B cell (primary cell): ENCODE results near the gene RPAP3. TPM values are rescaled to one million over a fixed set of nuclear protein-coding genes. Genes with fewer than 3 reads are reported as not detected.

Experiments
- ATAC-seq: fragments of 200-7000 bp; cut with Tn5 transposase; one replicate; pipeline ENCODE4 v1.10.0; 2021; ENCODE audit warnings: low read depth, mild to moderate bottlenecking, moderate number of reproducible peaks, moderate library complexity
- CTCF ChIA-PET: fragments of 350-600 bp; sonication (Branson Sonifier 250); formaldehyde crosslinking; loops from one replicate; lab custom pipeline; 2021; ENCODE audit warnings: antibody characterized with exemption, inconsistent platforms; lab: Charles Lee
- POLR2A ChIA-PET: fragments of 350-600 bp; sonication (Branson Sonifier 250); formaldehyde crosslinking; loops from one replicate; lab custom pipeline; 2021; ENCODE audit warnings: antibody characterized with exemption; lab: Charles Lee
- DNase-seq: peaks from one replicate; pipeline ENCODE4 v3.0.0; 2013
- H2AFZ ChIP-seq: 2 replicates; pipeline ENCODE4 v1.6.1; 2012; ENCODE audit warnings: mild to moderate bottlenecking, low read depth, low read length; ENCODE audit not compliant: insufficient read depth, poor library complexity, severe bottlenecking
- H3K27ac ChIP-seq, 2 donors: 1 replicate in 1 of 2; 2 replicates in 1 of 2; pipeline ENCODE4 v1.5.1; 2012 to 2013; ENCODE audit warnings: low read length in 2 of 2, mild to moderate bottlenecking in 2 of 2, moderate library complexity in 1 of 2
- H3K27me3 ChIP-seq, 4 experiments: fragments of 200-600 bp in 1 of 4; sonication (generic) in 1 of 4; replicated peaks in 1 of 4; 1 replicate in 2 of 4; 2 replicates in 2 of 4; pipeline versions ENCODE4 v1.6.1 to v1.7.0; 2013 to 2016; ENCODE audit warnings: low read length in 3 of 4, mild to moderate bottlenecking in 2 of 4, mixed read lengths in 1 of 4, moderate library complexity in 1 of 4; ENCODE audit not compliant: insufficient read depth in 4 of 4, control insufficient read depth in 3 of 4; ENCODE audit errors: control extremely low read depth in 1 of 4
- H3K36me3 ChIP-seq, 2 experiments: replicated peaks in 1 of 2; 1 replicate in 1 of 2; 2 replicates in 1 of 2; pipeline versions ENCODE4 v1.6.1 to v1.7.1; 2013; ENCODE audit warnings: low read length in 1 of 2; ENCODE audit not compliant: insufficient read depth in 2 of 2, control insufficient read depth in 1 of 2; ENCODE audit errors: control extremely low read depth in 1 of 2, extremely low read depth in 1 of 2
- H3K4me1 ChIP-seq, 2 donors: fragments of 200-600 bp in 1 of 2; sonication (generic) in 1 of 2; 1 replicate in 1 of 2; 2 replicates in 1 of 2; pipeline versions ENCODE4 v1.5.1 to v1.6.1; 2013 to 2017; ENCODE audit warnings: low read length in 2 of 2; ENCODE audit not compliant: control insufficient read depth in 2 of 2, insufficient read depth in 2 of 2
- H3K4me2 ChIP-seq: replicated peaks from 2 replicates; pipeline ENCODE3; 2012; ENCODE audit warnings: mild to moderate bottlenecking, low read depth, low read length; ENCODE audit not compliant: poor library complexity, severe bottlenecking
- H3K4me3 ChIP-seq, 5 experiments: fragments of 200-600 bp in 1 of 5; sonication (generic) in 1 of 5; 1 replicate in 3 of 5; 2 replicates in 2 of 5; pipeline versions ENCODE4 v1.5.1 to v1.7.0; 2011 to 2016; ENCODE audit warnings: low read length in 4 of 5, mild to moderate bottlenecking in 4 of 5, low read depth in 2 of 5, control low read depth in 1 of 5, moderate library complexity in 1 of 5; ENCODE audit not compliant: insufficient read depth in 1 of 5; ENCODE audit errors: control extremely low read depth in 1 of 5, extremely low read depth in 1 of 5
- H3K79me2 ChIP-seq: fragments of 200-600 bp; sonication (generic); one replicate; pipeline ENCODE4 v1.6.0; 2016; ENCODE audit warnings: low read length; ENCODE audit not compliant: control insufficient read depth, insufficient read depth
- H3K9ac ChIP-seq: fragments of 200-600 bp; sonication (generic); 2 replicates; pipeline ENCODE4 v1.6.1; 2017; ENCODE audit warnings: mild to moderate bottlenecking, low read length, moderate library complexity
- H3K9me3 ChIP-seq, 3 donors: one replicate each; pipeline versions ENCODE4 v1.6.1 to v1.7.1; 2013; ENCODE audit warnings: low read length in 2 of 3; ENCODE audit not compliant: control insufficient read depth in 2 of 3, insufficient read depth in 1 of 3; ENCODE audit errors: control extremely low read depth in 1 of 3
- H4K20me1 ChIP-seq: 2 replicates; pipeline ENCODE4 v1.6.0; 2012; ENCODE audit warnings: mild to moderate bottlenecking, low read length; ENCODE audit not compliant: insufficient read depth, control insufficient read depth, poor library complexity, severe bottlenecking
- H3K27ac Mint-ChIP-seq: one replicate; pipeline ENCODE4 v1.8.0; 2021; ENCODE audit warnings: mixed read lengths
- H3K27me3 Mint-ChIP-seq: one replicate; pipeline ENCODE4 v1.8.0; 2021; ENCODE audit warnings: mixed read lengths
- H3K4me1 Mint-ChIP-seq: one replicate; pipeline ENCODE4 v1.8.0; 2021; ENCODE audit warnings: mixed read lengths
- H3K4me3 Mint-ChIP-seq: one replicate; pipeline ENCODE4 v1.8.0; 2021; ENCODE audit warnings: mixed read lengths
- H3K9me3 Mint-ChIP-seq: one replicate; pipeline ENCODE4 v1.8.0; 2022; ENCODE audit warnings: mixed read lengths; ENCODE audit not compliant: insufficient read depth
- CTCF ChIP-seq: fragments of 200-600 bp; IDR thresholded peaks from one replicate; pipeline ENCODE4 v1.8.0; 2022; ENCODE audit warnings: antibody characterized with exemption, mild to moderate bottlenecking
- EZH2 ChIP-seq: IDR thresholded peaks from 2 replicates; pipeline ENCODE4 v1.6.1; 2012; ENCODE audit warnings: borderline replicate concordance, low read depth, mild to moderate bottlenecking, moderate library complexity, low read length; ENCODE audit not compliant: insufficient read depth, poor library complexity, severe bottlenecking
- WGBS: methylation state at CpG from one replicate; pipeline ENCODE4 v1.1.5; 2013; ENCODE audit warnings: missing lambda C conversion rate; ENCODE audit not compliant: insufficient coverage; 5-methylcytosine and 5-hydroxymethylcytosine counted together
- intact Hi-C: fragments of 100-400 bp; cut with micrococcal nuclease; formaldehyde crosslinking; loops from one replicate; pipeline ENCODE4 v1.10.0; 2022
- polyA plus RNA-seq: library from polyadenylated mRNA; depleted of rRNA; stranded (reverse); fragments of >200 nt; gene quantifications from 2 replicates; pipeline ENCODE4 v1.2.3, GENCODE V29; 2012
- total RNA-seq, 2 donors: library from RNA; stranded (reverse); fragments of 120-200 nt in 1 of 2; gene quantifications; 1 replicate in 1 of 2; 2 replicates in 1 of 2; pipeline versions ENCODE4 v1.2.3 to v1.2.4, GENCODE V29; 2013 to 2022

The RPAP3 gene
- total and polyA plus RNA-seq, 2 donors (not counting 1 experiment from before 2014, with no cell fraction given), result 9.1 to 47.2 TPM

- ATAC-seq (no peak), DNase-seq (no peak)
- peaks cover 31% of the 10 kb centered on the region for H3K4me1 Mint-ChIP-seq
- no peaks in the 10 kb centered on the region for H3K9me3 Mint-ChIP-seq
- H3K36me3 ChIP-seq, result peaks cover 0 to 2% of the 10 kb centered on the region in 2 experiments
- ChIA-PET POLR2A (interaction anchor here (0.6 to 1.6 kb wide), 2 partner anchors 42 to 51 kb away, joined by 3 to 5 read pairs; no protein-coding TSS in a partner anchor), CTCF (interaction anchor here (0.7 to 23.9 kb wide), 19 partner anchors 9 to 684 kb away, joined by 3 to 584 read pairs (median 6); partner anchors contain the start of genes ENDOU, RAPGEF3, RPAP3 and SLC48A1)
- no peak overlapping the region for H3K9ac ChIP-seq
- peaks cover 22% of the 10 kb centered on the region for H3K79me2 ChIP-seq
- WGBS, result 92% methylated on average over 11 of the region's 13 CpGs
- no peak overlapping the region for H3K4me3 ChIP-seq
- no peak for TF ChIP-seq EZH2
- intact Hi-C loops, result loop anchor here (1.0 to 2.0 kb wide), 8 partner anchors 25 to 449 kb away; no protein-coding TSS in a partner anchor
- H3K9me3 ChIP-seq, result no peaks in the 10 kb centered on the region
- no peak overlapping the region for H2AFZ ChIP-seq
- no peak overlapping the region for H3K4me2 ChIP-seq
- H3K4me3 Mint-ChIP-seq, result no peak overlapping the region
- H3K4me1 ChIP-seq, result peaks cover 11 to 23% of the 10 kb centered on the region in 2 donors
- H3K27ac ChIP-seq, result no peak overlapping the region
- H3K27me3 Mint-ChIP-seq, result no peaks in the 10 kb centered on the region
- H3K27ac Mint-ChIP-seq, result no peak overlapping the region
- no peaks in the 10 kb centered on the region for H3K27me3 ChIP-seq
- no peaks in the 10 kb centered on the region for H4K20me1 ChIP-seq
Observed at GRCh38 chr12:47715877-47716548, 10.2 kb upstream of the RPAP3 start.

GRCh38 chr12:47715393-47715876 lies 9.6 kb upstream of the RPAP3 start:
- ATAC-seq, result peak; percentile 86
- Histone ChIP-seq H3K27ac (no peak overlapping the region), H3K4me1 (peaks cover 15 to 28% of the 10 kb centered on the region in 2 donors), H3K36me3 (peaks cover 0 to 2% of the 10 kb centered on the region in 2 experiments), H3K79me2 (peaks cover 28% of the 10 kb centered on the region), H2AFZ (no peak overlapping the region), H4K20me1 (no peaks in the 10 kb centered on the region), H3K27me3 (no peaks in the 10 kb centered on the region), H3K9ac (no peak overlapping the region), H3K9me3 (no peaks in the 10 kb centered on the region), H3K4me2 (no peak overlapping the region), H3K4me3 (no peak overlapping the region)
- 50% methylated on average over 8 of the region's 10 CpGs for WGBS
- peak; percentile 86 for TF ChIP-seq CTCF
- no peak for TF ChIP-seq EZH2
- Mint-ChIP-seq H3K27me3 (no peaks in the 10 kb centered on the region), H3K9me3 (no peaks in the 10 kb centered on the region), H3K27ac (peak overlapping the region; percentile 33), H3K4me1 (peaks cover 37% of the 10 kb centered on the region), H3K4me3 (no peak overlapping the region)
- ChIA-PET POLR2A (interaction anchor here (0.6 to 1.6 kb wide), 2 partner anchors 43 to 52 kb away, joined by 3 to 5 read pairs; no protein-coding TSS in a partner anchor), CTCF (interaction anchor here (0.7 to 23.9 kb wide), 21 partner anchors 9 to 683 kb away, joined by 3 to 584 read pairs (median 5); partner anchors contain the start of genes ENDOU, RAPGEF3, RPAP3 and SLC48A1)
- intact Hi-C loops, result loop anchor here (1.0 to 2.0 kb wide), 8 partner anchors 25 to 450 kb away; no protein-coding TSS in a partner anchor
- peak; percentile 87 for DNase-seq
